ENCODE data around the gene MEIS2. TPM values are rescaled to one million over a fixed set of nuclear protein-coding genes. Genes with fewer than 3 reads are reported as not detected.
A peak's percentile ranks its signal among the peaks of the same experiment; 100 is the strongest.

MEIS2 gene
- total RNA-seq, 1 donor from 2014 or later = 35.6 TPM

DNA sequence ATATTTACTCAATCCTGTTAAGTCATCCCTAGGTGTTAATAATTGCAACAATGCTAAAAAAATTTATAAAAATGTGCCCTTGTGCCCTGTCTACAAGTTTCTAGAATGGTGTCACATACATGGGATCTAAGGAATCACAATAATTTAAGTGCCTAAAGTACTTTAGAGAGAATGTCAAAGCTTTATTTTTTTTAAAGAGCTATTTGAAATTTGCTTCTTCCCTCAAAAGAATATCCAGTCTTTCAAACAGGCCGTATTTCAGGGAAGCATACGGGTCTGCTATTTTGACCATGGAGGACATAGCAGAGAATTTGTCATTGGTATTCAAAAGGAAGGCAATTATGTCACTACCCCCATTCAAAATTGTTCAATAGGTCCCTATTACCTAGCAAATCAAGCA is 29.7 kb downstream of the MEIS2 start:
- H3K4me3 Mint-ChIP-seq (ENCODE audit: unreplicated experiment) = no peak overlapping the region
- FAIRE-seq (no peak), DNase-seq (ENCODE audit: low read depth) (no peak)
- TF ChIP-seq EZH2 (IDR thresholded peaks at IDR 0.05; ENCODE audit: insufficient read depth, low read length) = no peak
- TF ChIP-seq, protein P1, sequence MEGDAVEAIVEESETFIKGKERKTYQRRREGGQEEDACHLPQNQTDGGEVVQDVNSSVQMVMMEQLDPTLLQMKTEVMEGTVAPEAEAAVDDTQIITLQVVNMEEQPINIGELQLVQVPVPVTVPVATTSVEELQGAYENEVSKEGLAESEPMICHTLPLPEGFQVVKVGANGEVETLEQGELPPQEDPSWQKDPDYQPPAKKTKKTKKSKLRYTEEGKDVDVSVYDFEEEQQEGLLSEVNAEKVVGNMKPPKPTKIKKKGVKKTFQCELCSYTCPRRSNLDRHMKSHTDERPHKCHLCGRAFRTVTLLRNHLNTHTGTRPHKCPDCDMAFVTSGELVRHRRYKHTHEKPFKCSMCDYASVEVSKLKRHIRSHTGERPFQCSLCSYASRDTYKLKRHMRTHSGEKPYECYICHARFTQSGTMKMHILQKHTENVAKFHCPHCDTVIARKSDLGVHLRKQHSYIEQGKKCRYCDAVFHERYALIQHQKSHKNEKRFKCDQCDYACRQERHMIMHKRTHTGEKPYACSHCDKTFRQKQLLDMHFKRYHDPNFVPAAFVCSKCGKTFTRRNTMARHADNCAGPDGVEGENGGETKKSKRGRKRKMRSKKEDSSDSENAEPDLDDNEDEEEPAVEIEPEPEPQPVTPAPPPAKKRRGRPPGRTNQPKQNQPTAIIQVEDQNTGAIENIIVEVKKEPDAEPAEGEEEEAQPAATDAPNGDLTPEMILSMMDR (IDR thresholded peaks at IDR 0.05; ENCODE audit: insufficient read depth, low read depth, low read length) = no peak
- H3K27me3 ChIP-seq (ENCODE audit: insufficient read depth, low read length) = no peaks in the 10 kb centered on the region
- H3K9me3 ChIP-seq (ENCODE audit: insufficient read depth, low read depth, low read length) = no peaks in the 10 kb centered on the region
- H2AFZ ChIP-seq (ENCODE audit: low read depth, low read length) = no peak overlapping the region
- peaks cover 11% of the 10 kb centered on the region for H3K36me3 ChIP-seq (ENCODE audit: insufficient read depth, low read length)
- no peaks in the 10 kb centered on the region for H3K27me3 Mint-ChIP-seq (ENCODE audit: low read depth, unreplicated experiment)
- peaks cover 26% of the 10 kb centered on the region for H3K79me2 ChIP-seq (ENCODE audit: insufficient read depth, low read length)
- no peak overlapping the region for H3K27ac ChIP-seq (ENCODE audit: low read depth, low read length)
- H3K4me2 ChIP-seq (ENCODE audit: low read length) = no peak overlapping the region
- no peak overlapping the region for H3K9ac ChIP-seq (ENCODE audit: low read length)
- H3K4me1 ChIP-seq (ENCODE audit: insufficient read depth, low read length) = no peaks in the 10 kb centered on the region
- peaks cover 22% of the 10 kb centered on the region for H4K20me1 ChIP-seq (ENCODE audit: insufficient read depth, low read length)
- H3K36me3 Mint-ChIP-seq (ENCODE audit: low read depth, unreplicated experiment) = peaks cover 16% of the 10 kb centered on the region
- H3K4me1 Mint-ChIP-seq (ENCODE audit: low read depth, unreplicated experiment) = peaks cover 7% of the 10 kb centered on the region
- no peak overlapping the region for H3K4me3 ChIP-seq (ENCODE audit: insufficient read depth, low read depth, low read length)
- H3K9me3 Mint-ChIP-seq (ENCODE audit: unreplicated experiment) = no peaks in the 10 kb centered on the region
- H3K27ac Mint-ChIP-seq (ENCODE audit: unreplicated experiment) = no peak overlapping the region

DNA sequence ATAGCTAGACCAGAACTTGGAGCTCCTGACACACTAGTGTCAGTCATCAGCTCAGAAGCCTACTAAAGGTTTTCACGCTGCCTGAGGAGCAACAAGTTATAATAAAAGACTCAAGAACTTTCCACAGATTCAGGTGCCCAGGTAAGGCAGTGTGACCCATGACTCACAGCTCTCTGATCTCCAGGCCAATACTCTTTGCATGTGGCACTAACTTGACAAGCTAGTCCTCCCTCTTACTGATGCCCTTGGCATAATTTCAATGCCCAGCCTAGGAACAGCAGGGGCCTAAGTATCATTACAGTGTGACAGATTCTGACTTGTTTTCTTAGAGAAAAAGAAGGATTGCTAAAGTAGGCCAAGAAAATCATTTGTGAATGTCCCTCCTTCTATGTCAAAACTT is 38.4 kb downstream of the MEIS2 start:
- Mint-ChIP-seq H3K9me3 (ENCODE audit: unreplicated experiment) (no peaks in the 10 kb centered on the region), H3K27ac (ENCODE audit: unreplicated experiment) (no peak overlapping the region), H3K4me3 (ENCODE audit: unreplicated experiment) (no peak overlapping the region), H3K27me3 (ENCODE audit: low read depth, unreplicated experiment) (no peaks in the 10 kb centered on the region), H3K4me1 (ENCODE audit: low read depth, unreplicated experiment) (peaks cover 14% of the 10 kb centered on the region), H3K36me3 (ENCODE audit: low read depth, unreplicated experiment) (peaks cover 7% of the 10 kb centered on the region)
- no peak for DNase-seq (ENCODE audit: low read depth)
- no peak overlapping the region for H3K4me2 ChIP-seq (ENCODE audit: low read length)
- H3K9ac ChIP-seq (ENCODE audit: low read length) = no peak overlapping the region
- peak; percentile 54 for FAIRE-seq
- peaks cover 8% of the 10 kb centered on the region for H3K79me2 ChIP-seq (ENCODE audit: insufficient read depth, low read length)
- no peak overlapping the region for H3K27ac ChIP-seq (ENCODE audit: low read depth, low read length)
- no peaks in the 10 kb centered on the region for H3K27me3 ChIP-seq (ENCODE audit: insufficient read depth, low read length)
- no peak overlapping the region for H2AFZ ChIP-seq (ENCODE audit: low read depth, low read length)
- peaks cover 24% of the 10 kb centered on the region for H3K4me1 ChIP-seq (ENCODE audit: insufficient read depth, low read length)
- H4K20me1 ChIP-seq (ENCODE audit: insufficient read depth, low read length) = no peaks in the 10 kb centered on the region
- H3K9me3 ChIP-seq (ENCODE audit: insufficient read depth, low read depth, low read length) = no peaks in the 10 kb centered on the region
- H3K4me3 ChIP-seq (ENCODE audit: insufficient read depth, low read depth, low read length) = no peak overlapping the region
- H3K36me3 ChIP-seq (ENCODE audit: insufficient read depth, low read length) = peaks cover 16% of the 10 kb centered on the region
- no peak for TF ChIP-seq EZH2 (IDR thresholded peaks at IDR 0.05; ENCODE audit: insufficient read depth, low read length)
- TF ChIP-seq, protein P1 (IDR thresholded peaks at IDR 0.05; ENCODE audit: insufficient read depth, low read depth, low read length) = no peak

DNA sequence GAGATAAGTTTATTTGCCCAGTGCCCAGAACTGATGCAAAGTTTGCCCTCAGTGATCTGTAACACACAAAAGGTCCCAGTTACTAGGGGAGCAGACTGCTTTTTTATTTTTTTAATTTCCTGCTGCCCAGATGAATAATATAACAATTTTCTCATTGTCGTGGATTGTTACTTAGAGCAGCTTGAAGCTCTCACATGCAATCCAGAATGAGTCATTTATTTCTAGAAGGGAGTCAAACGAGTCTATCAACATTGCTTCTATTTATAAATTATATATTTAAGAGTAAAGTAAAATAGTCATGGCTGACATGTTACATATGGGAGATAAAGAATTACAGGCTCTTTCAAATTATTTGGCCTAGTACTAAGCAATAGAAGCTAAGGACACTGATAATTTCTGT is 41.3 kb downstream of the MEIS2 start:
- Histone ChIP-seq H3K79me2 (ENCODE audit: insufficient read depth, low read length) (peaks cover 23% of the 10 kb centered on the region), H3K9me3 (ENCODE audit: insufficient read depth, low read depth, low read length) (no peaks in the 10 kb centered on the region), H3K27me3 (ENCODE audit: insufficient read depth, low read length) (no peaks in the 10 kb centered on the region), H2AFZ (ENCODE audit: low read depth, low read length) (no peak overlapping the region), H3K4me1 (ENCODE audit: insufficient read depth, low read length) (peaks cover 37% of the 10 kb centered on the region), H3K4me3 (ENCODE audit: insufficient read depth, low read depth, low read length) (no peak overlapping the region), H3K36me3 (ENCODE audit: insufficient read depth, low read length) (peaks cover 13% of the 10 kb centered on the region), H4K20me1 (ENCODE audit: insufficient read depth, low read length) (no peaks in the 10 kb centered on the region), H3K27ac (ENCODE audit: low read depth, low read length) (peak overlapping the region; percentile 80), H3K4me2 (ENCODE audit: low read length) (no peak overlapping the region), H3K9ac (ENCODE audit: low read length) (no peak overlapping the region)
- no peaks in the 10 kb centered on the region for H3K27me3 Mint-ChIP-seq (ENCODE audit: low read depth, unreplicated experiment)
- peak; percentile 88 for DNase-seq (ENCODE audit: low read depth)
- H3K27ac Mint-ChIP-seq (ENCODE audit: unreplicated experiment) = no peak overlapping the region
- H3K36me3 Mint-ChIP-seq (ENCODE audit: low read depth, unreplicated experiment) = no peaks in the 10 kb centered on the region
- H3K4me3 Mint-ChIP-seq (ENCODE audit: unreplicated experiment) = no peak overlapping the region
- TF ChIP-seq, protein P1 (IDR thresholded peaks at IDR 0.05; ENCODE audit: insufficient read depth, low read depth, low read length) = no peak
- TF ChIP-seq EZH2 (IDR thresholded peaks at IDR 0.05; ENCODE audit: insufficient read depth, low read length) = no peak
- no peak for FAIRE-seq
- no peaks in the 10 kb centered on the region for H3K9me3 Mint-ChIP-seq (ENCODE audit: unreplicated experiment)
- peaks cover 20% of the 10 kb centered on the region for H3K4me1 Mint-ChIP-seq (ENCODE audit: low read depth, unreplicated experiment)

Measured in astrocyte (in vitro differentiated cells and primary cell).